ENCODE data around the gene PPP1R27.

The PPP1R27 gene

GRCh38 chr17:81804559-81805399 lies 30.1 kb downstream of the PPP1R27 start:
- no peak for DNase-seq (ENCODE audit: low read depth)

- no peak for DNase-seq (ENCODE audit: low read depth)
These were observed 30.9 kb downstream of the PPP1R27 start, which contains the start of gene GCGR for GRCh38 chr17:81803728-81804558. Gene GCGR (plus strand): TSS chr17:81804150. CDS start chr17:81809019, 4,869 bp downstream.

- DNase-seq (ENCODE audit: low read depth) = no peak
These were observed 31.8 kb downstream of the PPP1R27 start for GRCh38 chr17:81802856-81803643.

GRCh38 chr17:81802048-81802758 lies 32.6 kb downstream of the PPP1R27 start:
- DNase-seq (ENCODE audit: low read depth) = no peak

GRCh38 chr17:81801327-81801726 lies 33.5 kb downstream of the PPP1R27 start:
- no peak for DNase-seq (ENCODE audit: low read depth)

- DNase-seq (ENCODE audit: low read depth) = no peak
These were observed 40.3 kb downstream of the PPP1R27 start for GRCh38 chr17:81794509-81794908.

DNA sequence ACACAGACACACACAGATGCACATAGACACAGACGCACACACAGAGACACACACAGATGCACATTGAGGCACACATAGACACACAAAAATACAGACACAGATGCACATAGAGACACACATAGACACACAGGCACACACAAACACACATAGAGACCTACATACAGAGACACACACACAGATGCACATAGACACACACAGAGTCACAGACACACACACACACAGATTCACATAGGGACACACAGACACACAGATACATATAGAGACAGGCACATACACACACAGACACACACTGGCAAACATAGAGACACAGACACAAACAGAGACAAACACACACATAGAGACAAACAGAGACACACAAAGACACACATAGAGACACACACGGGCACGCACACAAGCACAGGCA lies 40.8 kb downstream of the PPP1R27 start:
- DNase-seq (ENCODE audit: low read depth) = no peak

DNA sequence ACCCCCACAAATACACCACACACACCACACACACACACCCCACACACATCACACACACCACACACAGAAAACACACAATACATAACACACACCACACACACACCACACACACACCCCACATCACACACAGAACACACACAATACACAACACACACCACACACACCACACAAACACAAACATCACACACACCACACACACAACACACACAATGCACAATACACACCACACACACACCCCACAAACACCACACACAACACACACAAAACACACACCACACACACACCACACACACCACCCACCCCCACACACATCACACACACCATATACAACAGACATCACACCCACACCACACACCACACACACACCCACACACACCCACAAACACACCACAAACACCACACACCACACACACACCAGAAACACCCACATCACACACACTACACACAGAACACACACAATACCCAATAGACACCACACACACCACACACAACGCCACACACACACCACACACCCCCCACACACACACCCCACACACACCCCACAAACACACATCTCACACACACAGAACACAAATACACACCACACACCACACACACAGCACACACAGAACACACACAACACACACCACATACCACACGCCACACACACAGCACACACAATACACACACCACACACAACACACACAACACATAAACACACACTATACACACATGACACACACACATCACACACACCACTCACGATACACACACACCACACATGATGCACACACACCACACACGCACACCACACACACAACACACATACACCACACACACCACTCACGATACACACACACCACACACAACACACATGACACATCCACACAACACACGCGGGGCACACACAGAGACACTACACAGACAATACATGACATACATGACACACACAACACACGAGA lies 41.9 kb downstream of the PPP1R27 start:
- no peak for DNase-seq (ENCODE audit: low read depth)
